SIG-M5 (cell line): ENCODE measurements around the gene RABIF.

Experiments
- DNase-seq: peaks from one replicate; lab custom pipeline; 2025; lab: John Stamatoyannopoulos, UW

Gene RABIF

DNA sequence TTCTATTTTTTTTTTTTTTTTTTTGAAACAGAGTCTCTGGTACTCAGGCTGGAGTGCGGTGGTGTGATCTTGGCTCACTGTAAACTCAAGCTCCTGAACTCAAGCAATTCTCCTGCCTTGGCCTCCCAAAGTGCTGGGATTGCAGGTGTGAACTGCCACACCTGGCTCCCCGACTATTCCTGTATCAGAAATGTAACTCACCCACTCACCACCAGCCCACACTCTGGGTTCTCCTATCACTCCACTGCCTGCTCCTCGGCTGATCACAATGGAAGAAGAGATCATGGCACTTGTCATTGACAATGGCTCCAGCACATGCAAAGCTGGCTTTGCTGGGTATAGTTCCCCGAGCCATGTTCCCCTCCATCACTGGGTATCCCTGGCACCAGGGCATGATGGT is 15.9 kb downstream of the RABIF start:
- DNase-seq, result no peak

DNA sequence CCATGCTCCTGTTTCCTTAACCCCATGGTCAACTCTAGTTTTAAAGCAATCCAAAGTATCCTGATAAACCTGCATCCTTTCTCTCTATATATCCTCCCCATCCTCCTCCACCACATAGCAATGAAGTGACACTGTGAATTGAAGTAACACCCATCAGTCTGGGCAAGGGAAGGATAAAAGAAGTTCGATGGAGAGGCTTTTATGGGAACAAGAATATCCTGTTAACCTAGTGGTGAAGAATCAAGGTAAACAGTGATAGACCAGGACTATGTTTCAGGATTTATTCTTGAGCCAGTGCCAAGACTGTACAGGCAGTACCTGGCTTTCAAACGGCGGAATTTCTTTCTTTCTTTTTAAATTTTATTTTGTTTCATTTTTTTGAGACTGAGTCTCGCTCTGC is 17.6 kb downstream of the RABIF start:
- no peak for DNase-seq

- no peak for DNase-seq
Observed at GRCh38 chr1:202862679-202863560, 26.0 kb downstream of the RABIF start.

DNA sequence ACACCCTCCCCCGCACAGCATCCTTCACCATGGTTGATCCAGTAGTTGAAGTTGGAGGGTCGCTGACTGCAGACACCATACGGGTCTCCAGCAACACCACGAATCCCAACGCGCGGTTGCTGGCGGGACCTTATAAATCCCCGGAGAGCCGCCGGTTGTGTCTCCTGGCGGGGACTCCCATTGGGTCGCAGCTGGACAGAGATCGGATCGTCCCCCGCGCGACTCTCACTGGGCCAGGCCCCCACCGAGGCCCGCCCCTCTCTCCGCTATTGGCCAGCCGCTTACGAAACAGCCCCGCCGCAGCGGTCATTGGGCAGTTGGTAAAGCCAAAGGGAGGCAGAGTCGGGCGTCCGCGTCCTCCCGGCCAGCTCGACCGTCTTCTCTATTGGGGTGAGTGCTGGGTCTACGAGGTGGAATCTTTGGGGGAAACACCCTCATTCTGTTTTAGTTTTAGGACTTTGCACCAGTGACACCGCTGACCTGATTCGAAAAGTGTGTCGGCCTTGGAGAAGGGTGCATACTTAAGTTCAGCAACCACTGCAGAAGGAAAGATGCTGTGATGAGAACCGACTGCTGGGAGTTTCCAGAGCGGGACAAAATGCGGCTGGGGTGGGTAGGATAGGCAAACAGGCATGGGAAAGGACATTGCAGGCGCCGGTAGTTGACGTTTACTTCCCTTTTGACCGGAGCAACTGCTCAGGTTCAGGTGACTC is 27.4 kb downstream of the RABIF start:
- DNase-seq, result no peak

GRCh38 chr1:202860744-202861419 is 28.1 kb downstream of the RABIF start:
- DNase-seq, result no peak

DNA sequence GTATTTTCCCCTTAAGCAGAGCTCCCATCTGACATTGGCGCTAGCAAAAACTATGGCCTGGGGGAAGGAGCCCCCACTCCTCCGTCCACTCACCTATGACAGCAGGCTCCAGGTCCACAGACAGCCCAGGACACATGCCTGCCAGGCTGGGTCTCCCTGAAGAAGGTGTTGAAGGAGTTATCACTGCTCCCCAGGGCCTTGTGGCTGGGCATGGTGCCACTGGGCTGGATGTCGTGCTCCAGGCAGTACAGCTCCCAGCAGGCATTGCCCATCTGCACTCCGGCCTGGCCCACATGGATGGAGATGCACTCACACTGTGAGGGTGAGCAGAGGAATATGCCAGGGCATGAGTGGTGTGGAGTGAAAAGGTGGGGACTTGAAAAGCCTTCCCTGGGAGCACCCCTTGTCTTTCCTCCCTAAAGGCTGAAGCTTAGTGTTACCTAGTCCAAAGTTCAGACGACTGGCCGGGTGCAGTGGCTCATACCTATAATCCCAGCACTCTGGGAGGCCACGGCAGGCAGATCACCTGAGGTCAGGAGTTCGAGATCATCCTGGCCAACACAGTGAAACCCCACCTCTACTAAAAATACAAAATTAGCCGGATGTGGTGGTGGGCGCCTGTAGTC is 30.0 kb downstream of the RABIF start:
- DNase-seq, result no peak

GRCh38 chr1:202858331-202858730 is 30.6 kb downstream of the RABIF start:
- DNase-seq, result no peak

- DNase-seq, result no peak
Observed at GRCh38 chr1:202857136-202857610, 31.8 kb downstream of the RABIF start.

- DNase-seq, result no peak
Observed at GRCh38 chr1:202856014-202856413, 32.9 kb downstream of the RABIF start.

DNA sequence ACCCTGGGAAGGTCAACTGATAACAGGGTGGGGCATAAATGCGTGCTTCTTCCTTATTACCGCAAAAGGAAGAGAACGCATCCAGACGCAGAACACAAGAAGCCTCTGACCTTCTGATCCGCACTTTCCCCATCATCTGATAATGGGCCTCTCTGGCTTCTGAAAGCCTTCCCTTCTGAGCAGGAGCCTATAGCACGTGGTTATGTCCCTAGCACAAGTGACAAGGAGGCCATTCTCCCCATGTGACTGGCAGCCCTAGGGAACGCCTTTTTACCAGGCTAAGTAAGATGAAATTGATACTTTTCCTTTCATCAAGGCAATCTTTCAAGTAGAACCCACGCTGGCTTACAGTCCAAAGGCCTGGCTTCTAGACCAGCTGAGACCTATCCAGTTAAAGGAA is 34.2 kb downstream of the RABIF start:
- DNase-seq, result no peak

DNA sequence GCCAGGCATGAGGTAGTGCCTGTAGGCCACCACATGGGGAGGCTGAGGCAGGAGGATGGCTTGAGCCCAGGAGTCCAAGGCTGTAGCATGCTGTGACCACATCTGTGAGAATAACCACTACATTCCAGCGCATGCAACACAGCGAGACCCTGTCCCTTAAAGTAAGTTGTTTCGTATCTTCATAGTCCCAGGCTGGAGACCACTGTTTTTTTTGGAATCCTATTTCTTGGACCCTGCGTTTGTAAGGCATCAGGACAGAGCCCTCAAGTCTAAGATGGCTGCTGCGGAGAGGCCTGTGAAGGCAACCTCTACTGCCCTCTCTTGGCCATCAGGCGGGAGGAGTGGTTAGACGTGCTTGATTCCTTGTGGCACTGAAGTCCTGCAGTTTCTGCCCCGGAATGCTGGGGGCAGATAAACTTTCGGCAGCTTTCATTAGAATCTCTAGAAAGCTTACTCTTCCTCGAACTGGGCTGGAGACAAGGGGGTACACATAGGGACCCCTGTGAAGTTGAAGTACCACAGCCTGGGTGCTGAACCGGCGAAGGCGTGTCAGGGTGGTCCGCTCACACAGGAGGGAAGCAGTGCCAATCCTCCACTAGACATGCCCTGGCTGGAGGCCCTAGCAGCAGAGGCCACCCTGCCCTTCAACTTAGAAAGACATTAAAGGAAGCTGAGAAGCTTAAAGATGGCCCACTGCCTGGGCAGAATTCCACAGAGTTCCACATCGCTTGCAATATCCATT is 36.6 kb downstream of the RABIF start:
- no peak for DNase-seq

GRCh38 chr1:202850593-202851362 is 38.2 kb downstream of the RABIF start:
- no peak for DNase-seq

GRCh38 chr1:202848191-202848542 is 40.8 kb downstream of the RABIF start:
- DNase-seq, result no peak

DNA sequence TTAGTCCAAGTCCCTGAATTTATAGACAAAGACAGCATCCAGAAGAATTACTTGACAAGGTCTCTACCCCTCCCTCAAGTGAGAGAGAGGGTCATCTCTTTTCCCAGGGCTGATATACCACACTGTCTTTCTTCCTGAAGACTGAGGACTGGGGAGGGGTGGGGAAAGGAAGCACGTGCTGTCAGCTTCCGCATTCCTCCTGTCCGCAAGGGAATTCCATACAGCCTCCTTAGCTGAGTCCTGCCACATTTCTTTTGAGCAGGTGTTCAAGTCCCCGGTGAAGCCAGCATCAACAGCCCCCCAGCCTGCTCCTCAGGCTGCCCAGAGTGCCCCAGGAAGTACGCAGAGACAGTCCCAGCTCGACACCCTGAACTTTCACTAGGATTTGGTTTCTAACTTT is 44.0 kb downstream of the RABIF start:
- DNase-seq, result no peak

- DNase-seq, result no peak
Observed at GRCh38 chr1:202844259-202844658, 44.7 kb downstream of the RABIF start.

DNA sequence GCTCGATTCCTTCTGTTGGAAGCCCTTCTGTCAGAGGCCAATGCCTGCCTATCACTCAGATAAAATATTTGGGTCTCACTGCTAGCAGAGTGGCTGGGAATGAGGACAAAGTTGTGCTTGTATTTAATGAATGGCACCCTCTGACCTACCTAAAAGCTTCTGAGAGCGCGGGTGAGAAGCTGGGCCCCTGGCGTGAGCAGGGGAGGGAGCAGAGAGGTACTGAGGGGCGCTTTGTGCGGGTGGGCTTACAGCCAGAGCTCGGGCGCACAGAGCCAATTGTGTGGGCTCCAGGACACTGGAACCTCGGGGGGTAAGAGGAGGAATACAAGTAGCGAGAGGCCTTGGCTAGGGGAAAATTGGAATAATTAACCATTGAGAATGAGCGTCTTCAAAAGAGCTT is 45.9 kb downstream of the RABIF start:
- no peak for DNase-seq

DNA sequence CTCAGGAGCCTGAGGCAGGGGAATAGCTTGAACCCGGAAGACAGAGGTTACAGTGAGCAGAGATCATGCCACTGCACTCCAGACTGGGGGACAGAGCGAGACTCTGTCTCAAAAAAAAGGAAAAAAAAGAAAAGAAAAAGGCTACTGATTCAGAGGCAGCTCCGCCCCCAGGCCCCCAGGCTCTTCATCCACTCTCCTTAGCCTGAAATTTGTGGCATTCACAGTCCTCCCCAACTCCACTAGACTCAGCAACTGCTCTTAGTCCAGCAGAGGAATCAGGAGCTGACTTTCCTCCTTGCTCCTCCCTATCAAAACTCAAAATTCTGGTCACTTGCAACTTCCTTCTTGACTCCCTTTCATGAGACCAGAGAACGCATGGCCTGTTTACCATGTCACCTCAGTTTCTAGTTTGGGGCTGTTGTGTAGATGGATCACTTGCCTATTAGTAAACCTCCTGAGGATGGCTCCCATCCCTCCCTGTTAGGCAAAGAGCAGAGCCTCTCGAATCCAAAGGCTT is 51.1 kb downstream of the RABIF start:
- no peak for DNase-seq

DNA sequence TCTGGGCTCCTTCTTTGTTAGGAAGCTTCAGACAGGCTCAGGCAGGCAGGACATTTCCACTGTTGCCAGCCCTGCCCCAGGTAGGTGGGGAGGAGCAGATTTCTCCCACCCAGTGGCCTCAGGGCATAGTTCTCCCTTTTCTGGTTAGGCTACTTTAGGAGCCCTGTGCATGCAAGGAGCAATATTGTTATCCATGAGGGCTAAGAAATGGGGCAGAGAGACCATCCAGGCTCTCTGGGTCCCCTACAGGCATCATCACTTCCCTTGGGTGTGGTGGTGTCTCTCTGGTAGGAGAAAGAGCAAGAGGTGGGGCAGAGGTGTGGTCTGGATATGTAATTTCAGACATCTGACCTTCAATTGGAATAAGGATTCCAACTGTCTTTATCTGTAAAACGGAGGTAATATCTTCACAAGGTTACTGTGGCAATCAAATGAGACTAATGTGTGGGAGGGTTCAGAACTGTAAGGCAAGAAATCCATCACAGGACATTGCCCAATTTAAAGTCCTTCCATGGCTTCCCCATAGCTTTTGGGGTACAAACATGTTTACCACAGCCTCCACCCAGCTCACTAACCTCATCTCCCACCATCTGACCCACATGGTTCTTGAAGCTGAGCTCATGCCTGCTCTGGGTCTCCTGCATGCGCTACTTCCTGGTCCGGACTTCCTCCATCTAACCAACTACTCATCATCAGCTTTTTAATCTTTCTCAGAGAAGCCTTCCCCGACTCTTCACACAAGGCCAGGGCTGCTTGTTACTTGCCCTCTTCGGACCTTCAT is 52.1 kb downstream of the RABIF start:
- no peak for DNase-seq

DNA sequence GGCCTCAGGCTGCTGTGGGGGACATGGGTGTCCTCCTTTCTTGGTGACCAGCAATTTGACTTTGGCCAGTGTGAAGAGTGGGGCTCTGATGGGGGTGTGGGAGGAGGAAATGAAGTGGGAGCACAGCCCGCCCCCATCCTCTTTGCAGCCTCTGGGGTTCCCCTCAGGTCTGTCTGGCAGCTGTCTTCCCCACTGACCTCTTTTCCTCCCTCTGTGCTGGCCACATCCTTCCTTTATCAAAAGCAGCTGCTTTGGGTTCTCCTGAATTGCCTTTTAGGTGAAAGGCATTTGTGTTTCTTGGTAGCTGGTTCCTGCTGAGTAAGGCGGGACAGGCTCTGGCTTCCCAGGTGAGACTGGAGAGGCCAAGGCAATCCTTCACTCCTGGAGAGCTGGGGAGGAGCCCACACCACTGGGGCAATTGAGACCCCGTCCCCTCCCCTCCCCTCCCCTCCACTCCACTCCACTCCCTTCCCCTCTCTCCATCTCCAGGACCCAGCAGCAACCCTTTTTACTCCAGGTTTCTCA is 53.3 kb downstream of the RABIF start:
- DNase-seq, result no peak
